ENCODE measurements around the gene ACOX2.
A peak's percentile ranks its signal among the peaks of the same experiment; 100 is the strongest.

Gene ACOX2

DNA sequence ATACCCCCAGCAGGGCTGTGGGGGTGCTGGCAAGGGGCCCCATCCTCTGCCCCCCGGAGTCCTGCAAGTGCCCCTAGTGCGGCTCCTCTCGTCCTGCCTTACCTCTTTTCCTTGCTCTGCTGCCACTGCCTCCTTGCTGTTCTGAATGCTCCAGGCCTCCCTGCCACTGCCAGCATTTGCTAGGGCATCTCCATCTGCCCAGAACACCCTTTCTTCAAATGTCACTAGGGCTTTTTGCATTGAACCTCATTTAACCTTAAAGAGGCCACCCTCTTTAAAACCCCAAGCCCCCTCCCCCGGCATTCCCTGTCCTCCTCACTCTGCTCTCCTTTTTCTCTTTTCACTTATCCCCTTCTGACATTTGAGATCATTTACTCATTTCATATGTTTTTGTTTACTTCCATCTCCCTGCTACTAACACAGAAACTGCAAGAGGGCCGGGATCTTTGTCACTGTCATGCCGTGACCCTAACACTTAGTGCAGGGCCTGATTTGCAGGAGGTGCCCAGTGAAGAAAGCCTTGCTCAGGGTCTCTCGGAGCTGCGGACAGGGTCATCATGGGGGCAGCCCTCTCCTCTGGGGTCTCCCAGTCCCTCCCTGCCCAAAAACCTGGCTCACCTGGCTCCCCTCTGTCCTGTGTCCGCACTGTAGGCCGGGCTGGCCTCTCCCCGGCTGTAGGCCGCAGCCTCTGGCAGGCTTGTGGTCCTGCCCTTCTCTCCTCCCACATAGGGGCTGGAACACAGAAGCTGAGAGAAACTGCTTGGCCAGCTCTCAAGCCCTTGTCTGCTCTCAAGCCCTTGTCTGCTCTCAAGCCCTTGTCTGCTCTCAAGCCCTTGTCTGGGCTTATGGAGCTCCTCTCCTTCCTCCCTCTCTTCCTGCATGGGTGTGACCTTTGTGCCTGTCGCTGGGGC, at the start of gene ACOX2:
TSS of gene ACOX2 (minus strand) at position 690 of the 911 bp plus-strand sequence. CDS start 2,084 bp downstream, outside the sequence.
- no peak for DNase-seq

DNA sequence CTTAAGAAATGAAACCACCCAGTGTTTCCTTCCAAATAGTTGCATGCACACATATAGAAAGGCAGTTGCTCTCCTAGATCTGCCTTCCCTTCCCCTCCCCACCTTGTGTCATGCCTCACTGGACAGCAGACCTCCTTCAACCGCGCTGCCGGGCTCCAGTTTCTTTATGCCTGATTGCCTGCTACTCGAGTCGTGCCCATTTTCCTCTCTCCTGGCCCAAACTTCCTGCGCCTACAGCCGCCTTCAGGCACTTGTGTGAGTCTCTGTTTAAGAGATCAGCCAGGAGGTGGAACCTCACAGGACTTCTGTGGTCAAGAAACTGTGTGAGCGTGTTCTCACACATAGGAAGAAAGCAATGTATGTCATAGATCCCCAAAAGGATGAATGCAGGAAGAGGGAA, 49.0 kb upstream of the ACOX2 start:
- DNase-seq, result no peak

DNA sequence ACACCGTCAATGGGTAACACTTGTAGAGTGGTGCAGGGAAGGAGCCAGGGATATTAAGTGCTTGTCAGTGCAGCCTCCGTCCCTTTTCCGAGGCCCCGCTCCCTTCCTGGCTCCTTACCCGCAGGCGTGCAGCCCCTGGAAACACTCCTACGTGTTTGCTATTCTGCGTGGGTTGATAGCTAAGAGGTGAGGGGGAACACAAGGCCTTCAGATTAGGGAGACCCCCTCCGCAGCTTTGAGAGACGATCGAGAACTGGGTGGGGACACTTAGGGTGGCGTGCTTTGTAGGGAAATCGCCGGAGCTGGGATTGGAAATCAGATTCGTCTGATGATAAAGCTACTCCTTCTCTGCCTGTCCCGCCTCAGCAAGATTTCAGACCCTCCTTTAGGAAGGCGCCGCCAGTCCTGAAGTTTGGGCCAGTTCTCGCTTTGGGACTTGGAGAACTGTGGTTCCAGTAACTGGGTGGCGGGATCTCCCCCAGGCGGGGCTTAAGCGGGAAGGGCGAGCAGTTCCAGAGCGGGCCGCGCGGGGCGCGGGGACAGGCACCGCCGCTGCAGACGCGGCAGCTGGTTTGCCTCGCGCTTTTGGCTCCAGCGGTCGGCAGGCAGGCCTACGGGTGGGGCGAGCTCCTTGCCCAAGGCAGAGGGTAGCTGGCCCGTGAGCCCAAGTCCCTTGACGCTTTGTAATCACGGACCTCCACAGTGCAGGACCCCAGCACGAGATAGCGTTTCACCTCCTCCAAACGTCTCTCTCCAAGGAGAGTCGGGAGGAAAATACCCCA, 48.2 kb upstream of the ACOX2 start:
- DNase-seq, result peak; percentile 27 to 50

DNA sequence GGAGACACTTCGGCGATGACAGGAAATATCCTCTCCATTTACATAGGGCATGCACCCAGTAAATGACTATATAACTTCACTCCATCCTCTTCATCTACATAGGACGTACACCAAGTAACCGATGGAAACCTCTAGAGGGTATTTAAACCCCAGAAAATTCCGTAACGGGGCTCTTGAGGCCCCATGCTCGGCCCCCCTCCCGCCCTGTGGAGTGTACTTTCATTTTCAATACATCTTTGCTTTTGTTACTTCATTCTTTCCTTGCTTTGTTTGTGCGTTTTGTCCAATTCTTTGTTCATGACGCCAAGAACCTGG, 47.7 kb upstream of the ACOX2 start:
- no peak for DNase-seq

DNA sequence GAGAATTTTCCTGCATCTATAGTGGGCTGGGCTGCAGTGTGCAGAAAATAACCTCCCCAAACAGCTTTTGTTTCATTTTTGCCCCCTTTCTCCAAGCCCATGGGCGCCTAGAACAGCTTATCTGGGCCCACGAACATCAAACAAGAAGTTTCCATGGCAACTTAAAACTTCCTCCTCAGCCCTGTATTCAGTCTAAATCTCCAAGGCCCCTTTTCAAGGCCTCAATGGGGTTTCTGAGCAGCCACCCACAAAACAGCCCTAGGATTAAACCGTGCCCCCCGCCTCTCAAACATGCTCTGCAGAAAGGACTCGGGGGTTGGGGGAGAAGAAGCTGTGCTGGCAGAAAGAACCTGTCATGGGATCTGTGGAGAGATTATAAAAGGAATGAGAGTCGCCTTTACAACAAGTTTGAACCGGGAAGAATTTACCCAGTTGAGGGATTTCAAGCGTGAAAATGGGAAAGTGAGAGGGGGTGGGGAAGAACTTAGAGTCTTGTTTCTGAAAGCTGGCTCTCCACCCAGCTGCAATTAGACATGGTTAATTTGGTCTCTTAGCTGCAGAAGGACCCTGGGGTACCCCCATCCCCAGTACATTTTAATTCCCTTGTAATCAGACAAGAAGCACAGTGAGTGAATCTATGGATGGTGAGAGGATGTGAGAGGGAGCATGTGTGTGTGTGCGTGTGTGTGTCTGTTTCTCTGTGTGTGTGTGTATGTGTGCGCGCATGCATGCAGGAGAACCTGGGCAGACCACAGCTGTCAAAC, 44.5 kb upstream of the ACOX2 start:
- DNase-seq, result no peak

DNA sequence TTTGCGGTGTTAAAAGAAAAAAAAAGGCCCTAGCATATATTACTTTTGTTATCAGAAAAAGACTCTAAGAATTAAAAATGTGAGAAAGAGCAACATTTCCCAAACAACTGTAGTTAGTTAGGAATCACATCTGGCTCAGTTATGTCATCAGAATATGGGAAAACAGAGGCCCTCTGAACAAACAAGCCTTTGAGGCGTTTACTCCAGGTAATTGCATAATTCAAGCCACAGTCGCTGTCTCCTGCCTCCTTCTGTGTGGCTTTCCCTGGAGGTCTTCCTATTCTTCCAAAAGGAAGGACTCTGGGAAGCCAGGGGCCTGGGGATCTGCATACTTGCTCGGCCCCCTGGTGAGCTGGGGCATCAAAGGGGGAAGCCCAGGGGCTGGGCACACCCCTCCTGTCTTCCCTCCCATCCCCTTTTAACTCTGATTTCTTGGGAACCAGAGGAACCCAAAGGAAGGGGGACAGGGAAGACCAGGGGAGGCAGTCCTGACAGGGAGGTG, 43.9 kb upstream of the ACOX2 start:
- no peak for DNase-seq

DNA sequence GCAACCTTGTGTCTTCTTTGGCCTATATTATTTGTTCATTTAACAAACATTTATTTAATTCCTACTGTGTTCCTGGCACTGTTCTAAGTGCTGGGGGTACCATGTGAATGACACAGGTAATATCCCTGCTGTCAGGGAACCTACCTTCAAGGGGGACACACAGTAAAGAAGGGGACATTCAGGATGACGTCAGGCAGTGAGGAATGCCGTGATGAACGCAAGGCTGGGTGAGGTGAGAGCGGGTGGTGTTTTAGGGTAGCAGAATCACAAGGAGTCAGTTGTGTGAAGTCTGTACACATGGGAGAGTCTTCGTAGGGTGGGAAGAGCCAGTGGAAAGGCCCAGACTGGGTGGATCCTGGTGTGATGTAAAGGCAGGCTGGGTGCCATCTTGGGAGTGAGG, 41.9 kb upstream of the ACOX2 start:
- DNase-seq, result no peak

DNA sequence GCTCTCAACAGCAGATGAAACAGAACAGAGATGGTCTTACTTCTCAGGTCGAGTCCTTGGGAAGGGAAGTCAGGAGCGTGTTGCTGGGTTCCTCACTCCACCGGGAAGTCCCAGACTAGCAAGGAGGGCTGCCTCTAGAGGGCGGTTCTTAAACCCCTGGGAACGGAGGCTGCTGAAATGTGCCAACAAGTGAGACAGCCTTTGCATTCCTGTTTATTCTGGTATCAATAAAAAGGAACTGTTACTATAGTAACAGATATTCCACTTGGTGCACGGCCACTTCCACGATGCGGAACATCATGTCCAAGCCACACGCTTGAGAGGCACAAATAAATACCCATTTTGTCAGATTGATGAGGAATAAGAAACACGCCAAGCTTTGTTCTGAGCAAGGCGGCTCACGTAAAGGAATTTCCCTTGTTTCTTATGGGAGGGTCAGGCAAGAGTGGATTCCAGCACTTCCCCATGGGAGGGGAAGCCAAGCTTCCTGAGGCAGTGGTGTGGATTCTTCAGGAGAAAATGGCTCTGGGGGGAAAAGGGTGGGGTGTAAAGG, 40.4 kb upstream of the ACOX2 start, which contains the start of gene FAM107A:
TSS of gene FAM107A (minus strand) at position 123 of the 553 bp plus-strand sequence. CDS start 7,531 bp downstream, outside the sequence.
- no peak for DNase-seq

DNA sequence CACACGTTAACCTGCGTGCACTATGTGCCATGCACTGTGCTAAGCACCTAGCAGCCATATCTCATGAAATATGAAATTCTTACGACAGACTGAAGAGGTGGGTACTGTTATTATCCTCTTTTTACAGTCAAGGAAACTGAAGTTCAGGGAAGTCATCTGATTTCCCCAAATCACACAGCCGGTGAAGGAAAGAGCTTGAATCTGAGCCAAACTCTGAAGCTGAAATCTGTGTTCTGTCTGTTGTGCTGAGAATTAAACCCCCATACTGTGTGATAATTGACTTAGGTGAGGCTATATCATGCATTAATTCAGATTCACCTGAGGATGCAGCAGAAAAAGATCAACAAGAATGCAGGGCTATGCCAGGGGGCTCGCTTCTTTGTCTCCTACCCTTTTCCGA, 39.7 kb upstream of the ACOX2 start:
- no peak for DNase-seq

DNA sequence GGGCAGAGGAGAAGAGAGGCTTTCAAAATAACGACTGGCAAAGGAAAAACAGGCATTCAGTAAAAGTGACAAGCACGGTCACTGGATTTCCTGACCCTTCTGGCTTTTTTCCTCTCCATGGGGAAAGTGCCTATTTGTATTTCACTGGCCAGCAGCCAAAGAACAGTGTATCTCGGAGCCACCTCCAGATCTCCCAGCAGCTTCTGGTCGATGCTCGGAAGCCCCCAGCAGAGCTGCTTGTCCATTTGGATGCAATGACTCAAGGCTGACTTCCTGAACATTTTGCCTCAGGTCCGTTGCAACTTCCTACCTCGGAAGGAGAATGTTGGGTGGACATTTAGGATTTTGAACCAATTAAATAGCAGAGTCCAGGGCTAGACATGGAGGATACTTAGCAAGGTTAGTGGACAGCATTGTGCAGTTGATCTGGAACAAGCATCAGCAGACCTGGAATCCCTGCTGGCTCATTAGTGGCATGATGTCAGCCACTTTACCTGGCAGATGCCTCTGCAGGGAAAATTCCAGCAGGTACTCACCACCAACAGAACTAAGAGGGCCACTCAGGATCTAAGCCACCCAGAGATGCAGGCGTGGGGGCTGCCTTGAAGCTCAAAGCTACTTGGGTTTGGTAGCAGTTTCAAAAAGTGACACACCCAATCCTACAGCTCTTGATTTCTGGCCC, 39.1 kb upstream of the ACOX2 start:
- DNase-seq, result no peak

DNA sequence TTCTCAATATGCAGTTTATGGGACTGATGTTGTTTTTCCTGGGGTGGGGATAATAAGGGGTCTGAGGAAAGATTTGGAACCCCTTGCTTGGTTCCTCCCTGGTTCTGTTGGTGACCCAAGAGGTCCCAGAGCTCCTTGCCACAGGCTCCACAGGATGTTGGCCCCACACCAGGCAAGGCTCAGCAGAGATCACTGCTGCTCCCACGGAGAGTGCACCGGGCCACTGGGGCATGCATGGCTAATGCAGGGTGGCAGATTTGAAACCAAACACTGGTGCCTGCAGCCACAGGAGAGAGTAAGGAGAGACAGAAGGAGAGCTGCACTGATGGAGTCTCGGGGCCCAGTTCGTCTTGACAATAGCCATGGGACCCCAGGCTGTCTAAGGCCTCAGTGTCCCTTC, 37.7 kb upstream of the ACOX2 start:
- DNase-seq, result no peak

DNA sequence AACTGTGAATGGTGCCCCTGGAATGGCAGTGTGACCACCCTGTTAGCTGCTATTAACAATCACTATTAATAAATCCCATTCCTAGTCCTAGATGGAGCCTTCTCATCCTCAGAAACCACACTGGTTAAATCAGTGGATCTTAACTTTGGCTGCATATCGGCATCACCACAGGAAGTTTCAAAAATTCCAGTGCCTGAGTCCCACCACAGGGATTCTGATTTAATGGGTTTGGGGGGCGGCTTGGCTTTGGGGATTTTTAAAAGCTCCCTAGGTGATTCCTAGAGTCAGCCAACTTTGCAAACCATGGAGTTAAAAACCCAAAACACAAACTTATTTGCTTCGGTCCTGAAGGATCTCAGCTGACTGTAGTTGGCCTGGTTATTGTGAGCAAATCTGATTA, 37.1 kb upstream of the ACOX2 start:
- DNase-seq, result no peak

DNA sequence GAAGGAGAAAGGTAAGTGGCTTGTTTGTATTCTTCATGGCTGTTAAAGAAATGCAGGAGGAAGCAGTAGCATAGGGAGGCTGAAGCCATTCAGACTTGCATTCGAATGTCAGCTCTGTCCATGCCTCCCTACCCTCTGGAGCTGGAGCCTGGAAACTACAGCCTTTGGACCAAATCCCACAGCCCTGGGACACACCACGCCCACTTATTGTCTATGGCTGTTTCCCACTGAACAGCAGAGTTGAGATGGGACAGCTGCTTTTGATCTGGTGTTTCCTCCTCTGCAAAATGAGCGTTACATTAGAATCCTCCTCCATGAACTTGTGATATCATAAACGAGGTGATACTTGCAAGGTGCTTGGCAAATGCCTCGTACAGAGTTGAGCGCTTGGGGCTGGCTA, 36.6 kb upstream of the ACOX2 start:
- no peak for DNase-seq

DNA sequence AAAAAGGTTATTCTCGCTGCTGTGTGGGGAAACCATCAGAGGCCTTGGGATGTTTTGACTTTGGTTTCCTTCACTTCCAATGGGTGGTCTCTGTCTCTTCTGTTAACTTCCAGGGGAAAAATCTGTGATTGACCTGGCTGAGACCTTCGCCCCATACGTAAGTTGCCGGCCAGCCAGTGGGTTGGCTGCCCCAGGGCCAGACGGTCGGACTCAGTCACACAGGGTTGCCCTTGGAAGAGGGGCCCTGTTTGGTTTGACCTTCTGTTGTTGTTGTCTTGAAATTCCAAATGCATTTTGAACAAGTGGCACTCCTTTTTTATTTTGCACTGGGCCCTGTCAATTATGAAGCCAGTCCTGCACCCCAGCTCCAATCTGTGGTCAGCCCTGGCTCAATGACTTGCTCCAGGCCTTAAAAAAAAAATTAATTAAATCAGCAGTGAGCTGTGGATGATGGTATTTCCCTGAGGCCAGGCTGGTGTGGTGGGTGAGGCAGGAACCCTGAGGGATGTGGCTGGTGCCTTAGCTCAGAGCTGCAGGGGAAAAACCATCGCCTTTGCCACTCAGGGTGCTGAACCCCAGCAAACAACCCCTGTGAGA, 35.7 kb upstream of the ACOX2 start:
- no peak for DNase-seq

DNA sequence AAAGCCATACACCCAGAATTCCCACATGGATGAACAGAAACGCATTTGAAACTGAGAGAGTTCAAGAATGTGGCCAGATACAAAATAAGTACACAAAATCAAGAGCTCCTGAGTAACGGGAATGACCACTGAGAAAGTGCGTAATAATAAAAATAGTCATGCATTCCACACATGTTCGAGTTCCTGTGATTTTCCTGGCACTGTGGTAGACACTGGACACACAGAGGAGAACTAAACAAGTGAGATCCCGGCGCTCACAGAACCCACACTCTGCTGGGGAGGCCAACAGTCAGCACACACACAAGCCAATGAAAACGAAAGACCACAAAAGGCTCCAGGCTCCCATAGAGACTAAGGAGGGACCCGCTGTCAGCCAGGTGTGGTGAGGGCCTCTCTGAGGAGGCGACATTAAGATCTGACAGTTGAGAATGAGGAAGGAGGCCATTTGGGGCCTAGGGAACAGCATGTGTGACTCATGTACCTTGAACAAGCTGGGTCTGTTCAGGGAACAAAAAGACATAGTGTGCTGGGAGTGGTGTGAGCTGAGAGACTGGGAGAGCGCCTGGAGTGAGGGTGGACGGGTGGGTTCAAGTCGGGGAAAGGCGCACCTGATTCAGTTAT, 35.1 kb upstream of the ACOX2 start:
- DNase-seq, result no peak

DNA sequence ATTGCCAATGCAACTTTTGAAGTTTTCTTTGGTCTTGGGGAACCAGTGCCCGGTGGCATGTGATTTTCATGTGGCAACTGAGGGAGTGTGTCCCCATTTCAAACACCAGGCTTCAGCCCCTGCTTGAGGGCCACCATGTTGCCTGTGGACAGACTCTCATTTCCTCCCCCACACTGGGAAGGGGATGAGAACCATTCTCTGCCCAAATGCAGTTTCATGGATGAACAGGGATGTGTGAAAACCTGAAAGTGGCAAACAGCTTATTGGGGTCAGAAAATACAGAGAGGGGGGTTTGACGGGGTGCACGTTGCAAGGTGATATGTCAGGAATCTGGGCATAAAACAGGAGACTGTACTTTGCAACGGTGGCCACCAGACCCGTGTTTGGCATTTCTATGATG, 33.9 kb upstream of the ACOX2 start:
- no peak for DNase-seq

DNA sequence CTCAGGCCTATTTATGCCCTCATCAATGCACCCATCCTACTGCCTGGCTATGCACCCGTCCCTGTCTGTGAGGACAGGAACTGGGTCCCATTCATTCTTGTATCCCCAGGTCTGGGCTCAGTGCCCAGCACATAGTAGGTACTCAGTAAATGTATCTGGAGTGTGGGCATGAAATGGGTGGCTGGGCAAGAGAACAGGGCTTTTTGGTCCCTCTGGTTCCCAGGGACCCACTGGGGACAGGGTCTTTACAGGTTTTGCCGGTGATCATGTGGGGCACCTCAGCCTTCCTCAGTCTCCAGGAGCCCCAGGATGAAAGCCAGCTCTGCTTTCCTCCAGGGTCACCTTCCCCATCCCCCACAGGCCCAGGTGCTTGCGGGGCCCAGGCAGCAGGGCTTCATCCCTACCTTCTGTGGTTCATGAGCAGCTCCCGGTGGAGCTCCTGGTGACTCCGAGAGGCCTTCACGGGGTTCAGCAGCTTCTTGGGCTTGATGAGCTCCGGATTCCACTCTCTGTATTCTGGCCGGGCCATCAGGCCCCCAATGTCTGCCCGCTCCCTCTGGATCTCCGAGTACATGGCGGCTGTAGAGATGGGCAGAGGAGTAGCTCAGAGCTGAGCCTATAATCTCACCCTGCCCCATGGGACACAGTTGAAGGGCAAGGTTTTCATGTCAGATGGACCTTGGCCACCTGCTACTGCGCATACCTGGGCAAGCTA, 32.5 kb upstream of the ACOX2 start:
- no peak for DNase-seq

DNA sequence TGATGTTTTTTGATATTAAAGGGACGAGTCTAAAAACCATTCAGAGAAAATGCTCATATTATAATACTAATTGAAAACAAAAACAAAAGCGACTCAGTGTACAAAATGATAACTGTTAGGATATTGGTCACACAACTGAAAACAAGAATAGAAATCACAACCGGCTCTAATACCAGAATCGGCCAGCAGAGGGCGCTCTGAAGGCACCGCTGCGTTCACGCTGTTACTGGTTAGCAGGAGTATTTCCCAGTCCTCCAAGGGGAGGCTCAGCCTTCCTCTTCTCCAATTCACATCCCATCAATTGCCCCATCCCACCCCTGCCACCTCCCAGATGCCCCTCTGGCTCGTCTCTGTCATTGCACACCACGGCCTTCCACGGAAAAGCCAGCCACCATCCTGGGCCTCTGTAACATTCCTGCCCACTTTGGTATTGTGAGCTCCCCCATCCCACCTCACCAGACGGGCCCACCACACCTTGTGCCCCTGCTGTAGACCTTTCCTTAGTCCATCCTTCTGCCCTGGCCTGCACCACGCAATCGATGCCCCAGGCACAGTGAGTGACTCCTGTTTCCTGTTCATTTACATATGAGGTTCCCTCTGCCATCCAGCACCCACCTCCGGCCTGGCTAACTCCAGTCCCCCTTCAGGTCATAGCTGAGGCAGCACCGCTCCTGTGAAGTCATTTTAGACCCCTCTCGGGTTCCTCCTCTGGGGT, 31.7 kb upstream of the ACOX2 start:
- peak; percentile 5 to 27 for DNase-seq

DNA sequence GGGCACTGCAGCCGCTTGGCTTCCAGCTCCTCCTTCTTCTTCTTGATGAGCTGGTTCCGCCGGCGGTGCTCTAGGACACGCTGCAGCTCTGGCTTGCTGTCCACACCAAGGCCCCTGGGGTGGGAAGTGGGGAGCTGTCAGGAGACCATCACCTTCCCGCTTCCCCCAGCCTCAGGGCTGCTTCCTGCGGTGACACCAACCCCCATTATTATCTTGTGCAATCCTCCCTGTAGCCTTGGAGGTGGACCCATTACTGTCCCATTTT, 30.2 kb upstream of the ACOX2 start:
- no peak for DNase-seq

Data from NCI-H1930 (cell line).